GM21381 (cell line): ENCODE measurements around the gene TLX2.
"Not testable (repeated sequence)": the region's sequence is repeated elsewhere in the genome, so short reads cannot be mapped to it uniquely, and the experiment has no call there.

Experiments
- ATAC-seq: cut with Tn5 transposase; IDR thresholded peaks from one replicate; pipeline ENCODE4 v1.9.1; 2021; ENCODE audit warnings: mild to moderate bottlenecking, moderate library complexity; ENCODE audit not compliant: unreplicated experiment

TLX2 gene

DNA sequence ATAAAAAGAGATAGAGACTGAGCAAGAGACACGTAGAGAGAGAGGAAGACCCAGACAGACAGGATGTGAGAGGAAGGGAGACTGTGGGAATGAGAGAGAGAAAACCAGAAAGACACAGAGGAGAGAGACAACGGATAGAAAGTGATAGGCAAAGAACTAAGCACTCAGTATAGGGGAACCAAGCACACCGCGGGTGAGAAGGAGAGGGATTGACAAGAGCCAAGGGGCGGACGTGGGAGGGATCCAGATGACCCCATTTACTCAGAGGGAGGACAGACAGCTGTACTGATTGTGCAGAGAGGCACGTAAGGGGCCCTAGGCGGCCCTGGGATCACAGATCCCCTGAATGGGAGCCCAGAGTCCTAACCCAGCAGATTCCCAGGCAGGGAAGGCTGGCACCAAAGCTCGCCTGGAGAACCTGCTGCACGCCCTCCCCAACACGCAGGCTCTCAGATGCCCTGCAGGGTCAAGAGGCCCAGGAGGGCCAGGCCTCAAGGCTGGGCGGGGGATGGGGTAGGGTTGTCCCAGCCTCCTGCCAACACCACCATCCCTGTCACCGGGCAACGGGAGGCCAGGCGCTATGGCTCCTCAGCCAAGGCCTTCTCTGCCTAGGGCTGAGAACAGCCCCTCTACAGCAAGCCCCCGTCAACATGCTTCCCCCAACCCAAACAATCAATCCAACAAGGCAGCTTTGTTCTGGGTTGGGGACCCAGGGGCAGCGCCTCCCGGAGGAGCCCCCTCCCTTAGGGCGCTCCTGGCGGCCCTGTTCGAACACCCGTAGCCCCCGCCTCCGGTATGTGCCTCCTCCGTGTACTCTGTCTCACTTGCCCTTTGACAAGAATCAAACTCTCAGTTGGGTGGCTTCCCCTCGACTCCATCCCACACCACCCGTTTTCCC lies 38.9 kb downstream of the TLX2 start:
- no peak for ATAC-seq

DNA sequence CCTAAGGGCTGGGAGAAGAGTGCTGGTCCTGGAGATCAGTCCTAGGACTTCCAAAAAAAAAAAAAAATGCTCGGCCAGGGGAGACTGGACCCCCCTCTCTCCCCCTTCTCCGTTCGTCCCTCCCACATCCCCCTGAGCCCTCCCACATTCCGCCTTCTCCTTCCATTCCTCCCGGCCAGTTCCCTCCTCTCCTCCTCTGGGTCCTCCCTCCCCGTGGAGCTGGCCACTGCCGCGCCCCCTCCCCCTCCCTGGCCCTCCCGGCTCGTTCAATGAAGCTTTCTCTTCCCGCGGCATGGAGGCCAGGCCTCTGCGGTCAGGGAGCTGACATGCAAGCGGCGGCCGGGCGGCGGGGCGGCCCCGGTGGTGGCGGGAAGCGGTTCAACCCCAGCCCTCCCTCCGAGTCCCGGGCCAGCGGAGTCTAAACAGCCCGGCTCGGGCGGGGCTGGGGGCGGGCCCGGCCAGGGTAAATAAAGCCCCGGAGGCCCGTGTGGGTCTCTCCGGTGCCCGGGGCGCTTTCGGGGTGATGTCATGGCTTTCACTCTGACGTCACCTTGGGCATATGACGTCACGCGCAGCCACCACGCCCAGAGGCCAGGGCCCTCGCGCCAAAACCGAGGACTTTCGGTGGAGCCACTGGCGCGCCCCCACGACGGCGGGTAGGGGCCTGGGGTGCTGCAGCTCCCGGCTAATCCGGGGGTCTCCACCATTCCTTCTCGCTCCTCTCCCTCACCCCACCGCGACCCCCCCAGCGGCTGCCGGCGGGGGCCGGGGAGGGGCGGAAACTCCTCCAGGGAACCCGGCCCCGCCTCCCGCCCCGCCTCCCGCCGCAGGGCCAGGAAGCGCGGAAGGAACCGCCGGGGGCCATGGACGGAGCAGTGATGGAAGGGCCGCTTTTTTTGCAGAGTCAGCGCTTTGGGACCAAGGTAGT lies 39.9 kb downstream of the TLX2 start, which contains the start of the genes DOK1 and LOXL3:
Gene DOK1 (plus strand): TSS at position 829 of the 928 bp plus-strand sequence. CDS start 35 bp downstream, at position 864.
Gene LOXL3 (minus strand): TSS at position 51 of the 928 bp plus-strand sequence. CDS start 1,308 bp downstream, outside the sequence.
- ATAC-seq: peak; percentile 56

- peak; percentile 32 for ATAC-seq
Observed at GRCh38 chr2:74554820-74555531, 40.7 kb downstream of the TLX2 start.

GRCh38 chr2:74555610-74556103 lies 41.4 kb downstream of the TLX2 start:
- no peak for ATAC-seq

DNA sequence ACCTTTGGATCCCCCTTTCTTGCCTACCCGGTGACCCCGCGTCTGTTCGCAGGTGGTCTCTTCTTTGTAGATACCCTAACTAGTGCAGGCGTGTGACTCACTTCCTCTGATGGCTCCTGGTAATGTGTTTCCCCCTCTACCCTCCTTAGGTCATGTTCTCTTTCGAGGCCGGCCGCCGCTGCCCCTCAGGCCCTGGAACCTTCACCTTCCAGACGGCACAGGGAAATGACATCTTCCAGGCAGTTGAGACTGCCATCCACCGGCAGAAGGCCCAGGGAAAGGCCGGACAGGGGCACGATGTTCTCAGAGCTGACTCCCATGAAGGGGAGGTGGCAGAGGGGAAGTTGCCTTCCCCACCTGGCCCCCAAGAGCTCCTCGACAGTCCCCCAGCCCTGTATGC lies 41.9 kb downstream of the TLX2 start:
- no peak for ATAC-seq

DNA sequence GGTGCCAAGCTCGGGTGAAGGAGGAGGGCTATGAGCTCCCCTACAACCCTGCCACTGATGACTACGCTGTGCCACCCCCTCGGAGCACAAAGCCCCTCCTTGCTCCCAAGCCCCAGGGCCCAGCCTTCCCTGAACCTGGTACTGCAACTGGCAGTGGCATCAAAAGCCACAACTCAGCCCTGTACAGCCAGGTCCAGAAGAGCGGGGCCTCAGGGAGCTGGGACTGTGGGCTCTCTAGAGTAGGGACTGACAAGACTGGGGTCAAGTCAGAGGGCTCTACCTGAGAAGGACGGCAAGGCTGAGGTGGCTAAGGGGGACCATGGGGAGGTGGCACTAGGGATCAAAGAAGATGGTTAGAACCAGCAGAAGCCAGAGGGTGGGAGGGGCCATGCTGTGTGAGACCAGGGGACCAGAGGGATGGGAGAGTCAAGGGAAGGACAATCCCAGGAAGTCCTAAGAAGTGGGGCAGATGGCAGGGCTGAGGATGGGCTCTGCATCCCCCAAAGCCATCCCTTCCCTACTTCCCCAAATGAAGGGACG lies 42.7 kb downstream of the TLX2 start:
- no peak for ATAC-seq

DNA sequence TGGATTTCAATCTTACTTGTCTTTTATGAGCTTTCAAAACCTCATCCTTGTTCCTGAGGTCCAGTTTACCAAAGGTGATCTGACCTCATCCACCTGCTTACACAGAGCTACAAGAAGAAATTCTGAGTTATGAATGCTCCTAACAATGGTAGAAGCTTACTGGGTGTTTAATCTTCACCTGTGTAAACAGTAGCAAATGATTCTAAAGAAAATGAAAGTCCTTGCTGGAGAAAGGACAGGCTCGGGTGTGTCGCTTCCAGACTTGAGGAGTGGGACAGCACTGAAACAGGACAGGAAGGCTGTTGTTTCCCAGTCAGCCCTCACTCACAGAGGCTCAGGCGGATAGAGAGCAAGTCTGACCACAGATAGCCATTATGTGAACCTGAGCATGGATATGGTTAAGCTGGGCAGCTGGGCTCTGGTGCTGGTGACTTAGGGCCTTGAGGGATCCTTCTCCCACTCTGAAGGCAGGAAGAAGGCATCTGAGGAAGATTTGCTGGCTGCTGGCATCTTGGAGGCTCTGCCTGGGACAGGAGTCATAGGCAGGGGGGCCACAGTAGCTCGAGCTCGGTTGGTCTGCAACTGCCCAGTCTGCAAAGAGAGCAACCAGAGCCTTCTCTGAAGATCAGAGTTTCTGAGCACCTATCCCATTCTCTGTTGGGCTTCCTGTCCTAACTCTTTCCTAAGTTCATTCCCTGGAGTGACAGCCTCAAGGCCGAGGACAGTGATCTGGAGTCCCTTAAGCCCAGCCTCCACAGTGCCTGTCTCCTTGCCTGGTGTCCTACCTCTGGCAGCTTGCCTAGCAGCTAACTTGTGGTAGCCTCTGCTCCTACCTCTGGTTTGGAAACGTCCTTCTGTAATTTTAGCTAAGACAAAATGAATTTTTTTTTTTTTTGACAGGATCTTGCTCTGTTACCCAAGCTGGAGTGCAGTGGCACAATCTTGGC lies 44.3 kb downstream of the TLX2 start:
- no peak for ATAC-seq

DNA sequence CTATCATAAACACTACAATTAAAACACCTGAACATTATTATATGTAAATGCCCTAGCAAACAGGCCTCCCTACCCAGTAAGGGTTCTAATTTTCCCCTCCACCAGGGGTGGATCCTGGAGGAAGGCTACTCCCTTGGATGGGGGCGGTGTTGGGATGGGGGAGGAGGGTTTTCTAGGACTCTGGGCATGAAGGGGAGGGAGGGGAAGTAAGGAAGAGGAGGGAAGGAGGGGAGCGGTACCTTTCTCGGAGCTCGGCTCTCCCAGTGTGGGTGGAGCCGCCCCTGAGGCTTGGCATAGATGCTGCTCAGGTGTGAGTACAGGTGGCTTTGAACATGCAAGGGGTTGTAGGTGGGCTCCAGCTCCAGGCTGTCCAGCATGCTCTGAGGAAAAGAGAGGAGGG lies 45.7 kb downstream of the TLX2 start:
- no peak for ATAC-seq

DNA sequence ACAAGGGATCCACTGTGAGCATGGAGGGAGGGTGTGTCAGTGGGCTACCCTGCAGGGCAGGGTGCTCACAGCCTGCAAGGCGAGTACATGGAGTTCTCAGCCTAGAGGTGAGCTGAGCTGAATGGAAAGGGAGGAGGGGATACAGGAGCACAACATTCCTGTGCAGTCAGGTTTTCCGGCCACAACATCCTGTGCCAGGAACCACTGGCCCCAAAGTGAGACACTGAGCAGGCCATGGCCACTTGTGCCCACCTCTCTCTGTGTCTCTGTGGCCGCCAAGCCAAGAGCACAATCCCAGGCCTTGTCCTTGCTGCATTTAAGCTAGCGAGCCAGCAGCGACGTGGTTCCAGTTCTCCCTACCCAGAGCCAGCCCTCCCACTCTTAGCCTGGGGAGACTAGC lies 46.3 kb downstream of the TLX2 start:
- no peak for ATAC-seq

DNA sequence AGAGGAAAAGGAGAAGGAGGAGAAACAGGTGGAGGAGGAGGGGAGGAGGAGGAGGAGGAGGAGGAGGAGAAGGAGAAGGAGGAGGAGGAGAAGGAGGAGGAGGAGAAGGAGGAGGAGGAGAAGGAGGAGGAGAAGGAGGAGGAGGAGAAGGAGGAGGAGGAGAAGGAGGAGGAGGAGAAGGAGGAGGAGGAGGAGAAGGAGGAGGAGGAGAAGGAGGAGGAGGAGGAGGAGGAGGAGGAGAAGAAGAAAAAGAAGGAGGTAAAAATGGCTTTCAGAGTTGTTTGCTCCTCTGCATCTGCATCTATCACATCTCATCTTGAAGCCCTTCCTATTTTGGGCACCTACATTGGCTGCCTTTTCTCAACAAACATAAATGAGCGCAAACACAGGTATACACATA lies 46.8 kb downstream of the TLX2 start:
- ATAC-seq: not testable (repeated sequence)

GRCh38 chr2:74562126-74562775 lies 48.0 kb downstream of the TLX2 start:
- ATAC-seq: no peak

- no peak for ATAC-seq
Observed at GRCh38 chr2:74564222-74564621, 50.0 kb downstream of the TLX2 start.

GRCh38 chr2:74566076-74566753 lies 52.0 kb downstream of the TLX2 start:
- ATAC-seq: no peak

- no peak for ATAC-seq
Observed at GRCh38 chr2:74566754-74567085, 52.5 kb downstream of the TLX2 start.
